HCT116 (cell line): ENCODE data around the gene STARD7. TPM values are rescaled to one million over a fixed set of nuclear protein-coding genes. Genes with fewer than 3 reads are reported as not detected.

Experiments used
- ATAC-seq: fragments of 200-7000 bp; cut with Tn5 transposase; 2 replicates; pipeline ENCODE4 v1.9.1; 2020; ENCODE audit warnings: mild to moderate bottlenecking, moderate library complexity
- BruUV-seq: library from RNA; stranded (reverse); fragments of 400-500 nt; replicated peaks from 2 replicates; lab custom pipeline; 2021; lab: Mats Ljungman, UMichigan
- CTCF ChIA-PET: fragments of 300-600 bp; sonication (Branson Sonifier 250); formaldehyde crosslinking; loops from one replicate; lab custom pipeline; 2021; ENCODE audit warnings: antibody characterized with exemption; lab: Charles Lee
- POLR2A ChIA-PET: fragments of 300-600, 350-600 bp; sonication (Branson Sonifier 250); formaldehyde crosslinking; loops from one replicate; lab custom pipeline; 2021; ENCODE audit warnings: antibody characterized with exemption; lab: Charles Lee
- RAD21 ChIA-PET, 2 experiments: fragments of 300-600 bp; sonication (Branson Sonifier 250); formaldehyde crosslinking; loops; one replicate each; lab custom pipeline; 2023; ENCODE audit warnings: low total read pairs in 2 of 2; ENCODE audit not compliant: uncharacterized antibody in 2 of 2, unreplicated experiment in 2 of 2, low non-redundant PET in 1 of 2; lab: Charles Lee
- DNase-seq: peaks from one replicate; pipeline ENCODE4 v3.0.0-alpha.2; 2010; ENCODE audit warnings: low read depth, low spot score
- H2AFZ ChIP-seq: fragments of 200-600 bp; shearing (Covaris generic), sonication (generic); 2 replicates; pipeline ENCODE4 v1.6.1; 2017; ENCODE audit warnings: low read depth, mixed run types, mixed read lengths, antibody characterized with exemption, low read length; ENCODE audit not compliant: poor library complexity, severe bottlenecking
- H3K27ac ChIP-seq: 2 replicates; pipeline ENCODE4 v1.5.1; 2012; ENCODE audit warnings: low read depth, low read length
- H3K27me3 ChIP-seq: fragments of 200-600 bp; sonication (generic); 2 replicates; pipeline ENCODE4 v1.6.1; 2016; ENCODE audit warnings: mixed run types, low read length, mixed read lengths; ENCODE audit not compliant: insufficient read depth
- H3K36me3 ChIP-seq, 2 experiments: fragments of 200-500 bp in 1 of 2; fragments of 200-600 bp in 1 of 2; sonication (Bioruptor generic) in 1 of 2; sonication (generic) in 1 of 2; 2 replicates each; pipeline versions ENCODE4 v1.5.1 to v1.6.1; 2014 to 2016; ENCODE audit warnings: low read length in 2 of 2, inconsistent platforms in 1 of 2, mixed read lengths in 1 of 2, mixed run types in 1 of 2; ENCODE audit not compliant: insufficient read depth in 2 of 2, control insufficient read depth in 1 of 2
- H3K4me1 ChIP-seq, 2 experiments: fragments of 200-600 bp in 1 of 2; sonication (generic) in 1 of 2; 2 replicates each; pipeline versions ENCODE4 v1.5.1 to v1.6.1; 2012 to 2017; ENCODE audit warnings: low read length in 2 of 2, inconsistent platforms in 1 of 2, mild to moderate bottlenecking in 1 of 2, mixed read lengths in 1 of 2, mixed run types in 1 of 2, moderate library complexity in 1 of 2; ENCODE audit not compliant: insufficient read depth in 2 of 2, control insufficient read depth in 1 of 2
- H3K4me2 ChIP-seq: fragments of 200-600 bp; sonication (generic); 2 replicates; pipeline ENCODE4 v1.6.1; 2017; ENCODE audit warnings: mixed run types, low read length, mixed read lengths
- H3K4me3 ChIP-seq, 2 experiments: fragments of 200-600 bp in 1 of 2; sonication (generic) in 1 of 2; replicated peaks in 1 of 2; 2 replicates each; pipeline ENCODE4 v1.5.1; 2011 to 2016; ENCODE audit warnings: low read length in 2 of 2, control low read depth in 1 of 2, low read depth in 1 of 2, mild to moderate bottlenecking in 1 of 2, mixed read lengths in 1 of 2, mixed run types in 1 of 2
- H3K79me2 ChIP-seq: fragments of 200-600 bp; sonication (generic); 2 replicates; pipeline ENCODE4 v1.6.1; 2017; ENCODE audit warnings: mild to moderate bottlenecking, mixed run types, low read length, moderate library complexity, mixed read lengths; ENCODE audit not compliant: insufficient read depth
- H3K9ac ChIP-seq: fragments of 200-600 bp; sonication (generic); 2 replicates; pipeline ENCODE4 v1.6.1; 2016; ENCODE audit warnings: low read length, mixed read lengths
- H3K9me2 ChIP-seq: fragments of 200-600 bp; sonication (generic), shearing (Covaris generic); 2 replicates; pipeline ENCODE4 v1.6.1; 2017; ENCODE audit warnings: mixed run types, mild to moderate bottlenecking, moderate library complexity; ENCODE audit not compliant: insufficient read depth
- H3K9me3 ChIP-seq, 2 experiments: fragments of 200-500 bp in 1 of 2; fragments of 200-600 bp in 1 of 2; sonication (Bioruptor generic) in 1 of 2; sonication (generic) in 1 of 2; 2 replicates each; pipeline ENCODE4 v1.6.1; 2014 to 2017; ENCODE audit warnings: low read length in 2 of 2, mixed read lengths in 2 of 2, inconsistent platforms in 1 of 2, low read depth in 1 of 2, mild to moderate bottlenecking in 1 of 2, mixed run types in 1 of 2, moderate library complexity in 1 of 2; ENCODE audit not compliant: control insufficient read depth in 1 of 2, insufficient read depth in 1 of 2
- H4K20me1 ChIP-seq: fragments of 200-600 bp; sonication (generic), shearing (Covaris generic); 2 replicates; pipeline ENCODE4 v1.6.1; 2017; ENCODE audit warnings: mixed run types, mild to moderate bottlenecking, moderate library complexity; ENCODE audit not compliant: insufficient read depth
- CEBPB ChIP-seq: IDR thresholded peaks from 2 replicates; pipeline ENCODE4 v1.6.1; 2012; ENCODE audit warnings: low read depth
- EZH2phosphoT487 ChIP-seq: fragments of 200-600 bp; IDR thresholded peaks from 2 replicates; pipeline ENCODE4 v1.6.1; 2018; ENCODE audit warnings: antibody characterized with exemption, borderline replicate concordance
- POLR2A ChIP-seq: IDR thresholded peaks from 2 replicates; pipeline ENCODE4 v1.7.0; 2011; ENCODE audit warnings: borderline replicate concordance; ENCODE audit not compliant: insufficient read depth, insufficient read length; ENCODE audit errors: extremely low read depth
- SP1 ChIP-seq: IDR thresholded peaks from 2 replicates; pipeline ENCODE4 v1.6.1; 2012; ENCODE audit warnings: low read depth
- intact Hi-C: fragments of 100-400 bp; cut with micrococcal nuclease; formaldehyde crosslinking; loops from 2 replicates; pipeline ENCODE4 v1.10.0; 2022
- total RNA-seq: library from RNA; stranded (reverse); gene quantifications from one replicate; pipeline ENCODE4 v1.2.1, GENCODE V29; 2021; ENCODE audit not compliant: unreplicated experiment
- TF ChIP-seq, protein P1 (sequence below): IDR thresholded peaks from 2 replicates; pipeline ENCODE4 v1.6.1; 2012
- TF ChIP-seq, protein P2 (sequence below): IDR thresholded peaks from 2 replicates; pipeline ENCODE4 v1.6.1; 2012; ENCODE audit warnings: low read depth

STARD7 gene
- total RNA-seq, 1 experiment from 2014 or later: 160 TPM

DNA sequence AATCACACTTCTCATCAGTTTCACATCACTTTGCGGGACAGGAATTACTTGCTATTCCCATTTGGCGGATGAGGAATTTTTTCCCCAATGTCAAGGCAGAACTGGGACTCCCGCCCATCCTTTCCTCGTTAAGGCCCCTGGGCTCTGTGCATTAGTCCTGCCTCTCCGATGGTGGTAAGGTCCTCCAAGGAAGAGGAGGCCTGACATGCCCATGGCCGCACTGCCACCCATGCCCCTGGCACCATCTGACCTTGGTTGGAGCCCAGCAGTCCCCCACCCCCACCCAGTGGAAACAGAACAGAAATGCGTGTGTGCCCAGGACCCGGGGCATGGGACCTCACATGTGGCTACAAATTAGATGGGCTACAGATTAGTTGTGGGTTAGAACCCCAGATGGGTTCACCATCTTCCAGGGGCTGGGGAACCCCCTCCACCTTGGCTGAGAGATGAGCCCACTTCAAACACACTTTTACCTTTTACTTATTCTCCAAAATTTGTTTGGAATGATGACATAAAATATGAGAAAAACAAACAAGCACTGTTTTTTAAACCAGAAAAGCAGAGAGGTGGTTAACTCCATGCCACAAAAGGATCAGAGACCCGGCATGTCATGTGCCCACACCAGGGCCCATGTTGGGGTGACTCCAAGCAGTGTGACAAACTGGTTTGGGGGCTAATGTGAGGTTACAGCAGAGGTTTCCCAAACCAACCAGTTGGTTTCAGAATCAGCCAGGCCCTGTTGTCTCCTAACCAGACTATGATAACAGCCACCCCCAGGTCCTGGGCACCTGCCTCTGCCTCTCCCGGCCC, 52.4 kb downstream of the STARD7 start:
- POLR2A ChIA-PET: no interaction called here
- BruUV-seq: no TSS peak
- intact Hi-C loops: no loop called here
- no peak for ATAC-seq
- no peaks in the 10 kb centered on the region for H3K79me2 ChIP-seq
- H3K36me3 ChIP-seq: no peaks in the 10 kb centered on the region
- H3K27ac ChIP-seq: no peak overlapping the region
- DNase-seq: no peak
- RAD21 ChIA-PET: no interaction called here
- no peaks in the 10 kb centered on the region for H3K4me1 ChIP-seq
- TF ChIP-seq SP1: no peak
- TF ChIP-seq, protein P1, sequence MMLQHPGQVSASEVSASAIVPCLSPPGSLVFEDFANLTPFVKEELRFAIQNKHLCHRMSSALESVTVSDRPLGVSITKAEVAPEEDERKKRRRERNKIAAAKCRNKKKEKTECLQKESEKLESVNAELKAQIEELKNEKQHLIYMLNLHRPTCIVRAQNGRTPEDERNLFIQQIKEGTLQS: no peak
- TF ChIP-seq, protein P2, sequence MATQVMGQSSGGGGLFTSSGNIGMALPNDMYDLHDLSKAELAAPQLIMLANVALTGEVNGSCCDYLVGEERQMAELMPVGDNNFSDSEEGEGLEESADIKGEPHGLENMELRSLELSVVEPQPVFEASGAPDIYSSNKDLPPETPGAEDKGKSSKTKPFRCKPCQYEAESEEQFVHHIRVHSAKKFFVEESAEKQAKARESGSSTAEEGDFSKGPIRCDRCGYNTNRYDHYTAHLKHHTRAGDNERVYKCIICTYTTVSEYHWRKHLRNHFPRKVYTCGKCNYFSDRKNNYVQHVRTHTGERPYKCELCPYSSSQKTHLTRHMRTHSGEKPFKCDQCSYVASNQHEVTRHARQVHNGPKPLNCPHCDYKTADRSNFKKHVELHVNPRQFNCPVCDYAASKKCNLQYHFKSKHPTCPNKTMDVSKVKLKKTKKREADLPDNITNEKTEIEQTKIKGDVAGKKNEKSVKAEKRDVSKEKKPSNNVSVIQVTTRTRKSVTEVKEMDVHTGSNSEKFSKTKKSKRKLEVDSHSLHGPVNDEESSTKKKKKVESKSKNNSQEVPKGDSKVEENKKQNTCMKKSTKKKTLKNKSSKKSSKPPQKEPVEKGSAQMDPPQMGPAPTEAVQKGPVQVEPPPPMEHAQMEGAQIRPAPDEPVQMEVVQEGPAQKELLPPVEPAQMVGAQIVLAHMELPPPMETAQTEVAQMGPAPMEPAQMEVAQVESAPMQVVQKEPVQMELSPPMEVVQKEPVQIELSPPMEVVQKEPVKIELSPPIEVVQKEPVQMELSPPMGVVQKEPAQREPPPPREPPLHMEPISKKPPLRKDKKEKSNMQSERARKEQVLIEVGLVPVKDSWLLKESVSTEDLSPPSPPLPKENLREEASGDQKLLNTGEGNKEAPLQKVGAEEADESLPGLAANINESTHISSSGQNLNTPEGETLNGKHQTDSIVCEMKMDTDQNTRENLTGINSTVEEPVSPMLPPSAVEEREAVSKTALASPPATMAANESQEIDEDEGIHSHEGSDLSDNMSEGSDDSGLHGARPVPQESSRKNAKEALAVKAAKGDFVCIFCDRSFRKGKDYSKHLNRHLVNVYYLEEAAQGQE: no peak
- TF ChIP-seq POLR2A: no peak
- no peak for TF ChIP-seq CEBPB
- no peak for TF ChIP-seq EZH2phosphoT487
- no peak overlapping the region for H3K4me3 ChIP-seq
- no peaks in the 10 kb centered on the region for H3K27me3 ChIP-seq
- H3K9me2 ChIP-seq: no peaks in the 10 kb centered on the region
- CTCF ChIA-PET: no interaction called here
- no peak overlapping the region for H3K4me2 ChIP-seq
- no peaks in the 10 kb centered on the region for H3K9me3 ChIP-seq
- no peak overlapping the region for H2AFZ ChIP-seq
- no peak overlapping the region for H3K9ac ChIP-seq
- H4K20me1 ChIP-seq: no peaks in the 10 kb centered on the region
